ENCODE measurements around the gene SLAMF9.

DNA sequence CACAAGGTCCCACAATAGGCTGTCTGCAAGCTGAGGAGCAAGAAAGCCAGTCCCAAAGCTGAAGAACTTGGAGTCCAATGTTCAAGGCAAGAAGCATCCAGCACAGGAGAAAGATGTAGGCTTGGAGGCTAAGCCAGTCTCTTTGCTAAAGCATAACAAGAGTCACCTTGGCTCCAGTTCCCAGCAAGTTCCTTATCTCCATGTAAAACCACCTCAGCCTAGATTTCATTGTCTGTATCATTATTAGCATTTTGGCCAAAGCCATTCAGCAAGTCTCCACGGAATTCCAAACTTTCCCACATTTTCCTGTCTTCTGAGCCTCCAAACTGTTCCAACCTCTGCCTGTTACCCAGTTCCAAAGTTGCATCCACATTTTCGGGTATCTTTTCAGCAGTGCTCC, 40.9 kb upstream of the SLAMF9 start:
- TF ChIP-seq, protein P1, sequence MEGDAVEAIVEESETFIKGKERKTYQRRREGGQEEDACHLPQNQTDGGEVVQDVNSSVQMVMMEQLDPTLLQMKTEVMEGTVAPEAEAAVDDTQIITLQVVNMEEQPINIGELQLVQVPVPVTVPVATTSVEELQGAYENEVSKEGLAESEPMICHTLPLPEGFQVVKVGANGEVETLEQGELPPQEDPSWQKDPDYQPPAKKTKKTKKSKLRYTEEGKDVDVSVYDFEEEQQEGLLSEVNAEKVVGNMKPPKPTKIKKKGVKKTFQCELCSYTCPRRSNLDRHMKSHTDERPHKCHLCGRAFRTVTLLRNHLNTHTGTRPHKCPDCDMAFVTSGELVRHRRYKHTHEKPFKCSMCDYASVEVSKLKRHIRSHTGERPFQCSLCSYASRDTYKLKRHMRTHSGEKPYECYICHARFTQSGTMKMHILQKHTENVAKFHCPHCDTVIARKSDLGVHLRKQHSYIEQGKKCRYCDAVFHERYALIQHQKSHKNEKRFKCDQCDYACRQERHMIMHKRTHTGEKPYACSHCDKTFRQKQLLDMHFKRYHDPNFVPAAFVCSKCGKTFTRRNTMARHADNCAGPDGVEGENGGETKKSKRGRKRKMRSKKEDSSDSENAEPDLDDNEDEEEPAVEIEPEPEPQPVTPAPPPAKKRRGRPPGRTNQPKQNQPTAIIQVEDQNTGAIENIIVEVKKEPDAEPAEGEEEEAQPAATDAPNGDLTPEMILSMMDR (IDR thresholded peaks at IDR 0.05; ENCODE audit: low read depth, low read length): no peak
- no peak for TF ChIP-seq EZH2phosphoT487 (IDR thresholded peaks at IDR 0.05; ENCODE audit: low read depth)

Data from OCI-LY3 (cell line).